ENCODE measurements around the gene PLP2.

The PLP2 gene

DNA sequence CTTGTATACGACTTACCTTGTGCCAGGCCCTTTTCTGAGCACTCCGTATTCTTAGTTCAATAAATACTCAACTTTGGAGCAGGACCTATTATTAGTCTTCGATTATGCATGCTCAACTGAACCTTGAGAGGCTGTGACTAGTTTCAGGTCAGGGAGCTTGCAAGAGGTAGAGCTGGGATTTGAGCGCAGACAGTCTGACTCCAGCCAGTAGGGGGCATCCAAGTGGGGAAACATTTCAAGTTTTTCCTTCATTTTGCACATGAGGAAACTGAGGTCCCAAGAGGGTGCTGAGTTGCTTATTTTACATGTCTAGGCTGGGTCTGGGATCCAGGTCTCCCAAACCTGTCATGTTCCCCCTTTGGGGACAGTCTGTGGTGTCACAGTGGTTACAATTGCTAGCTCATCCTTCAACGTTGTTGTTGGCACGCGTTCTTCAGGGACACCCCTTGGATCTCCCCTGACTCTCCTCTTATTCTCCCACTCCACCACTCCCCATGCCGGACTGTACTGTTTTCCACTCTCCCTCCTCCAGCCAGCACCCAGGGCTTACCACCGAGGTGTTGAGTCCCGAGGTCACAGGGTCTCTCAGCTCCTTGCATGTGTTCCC, 21.1 kb downstream of the PLP2 start:
- no peak overlapping the region for H3K4me2 ChIP-seq (ENCODE audit: low read length)

DNA sequence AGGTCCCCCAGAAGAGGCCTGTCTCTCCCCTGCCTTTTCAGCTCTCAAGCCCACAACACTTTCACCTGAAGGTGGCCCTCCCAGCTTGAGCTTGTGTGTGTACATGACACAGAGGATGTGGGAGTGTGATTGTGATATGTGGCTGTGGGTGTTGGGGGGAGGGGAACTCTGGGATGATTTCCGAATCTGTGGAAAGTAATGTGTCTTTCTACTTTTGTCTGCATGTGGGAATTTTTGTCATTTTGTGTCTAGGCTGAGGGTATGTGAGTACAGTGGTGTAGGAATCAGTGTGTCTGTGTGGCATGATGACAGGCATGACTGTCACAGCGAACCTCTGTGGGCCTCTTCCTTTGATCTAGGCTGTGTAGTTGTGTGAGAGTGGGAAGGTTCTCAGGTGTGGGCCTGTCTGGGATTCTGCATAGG, 21.9 kb downstream of the PLP2 start:
- Histone ChIP-seq H3K27me3 (ENCODE audit: insufficient read depth, low read length) (no peaks in the 10 kb centered on the region), H3K4me2 (ENCODE audit: low read length) (no peak overlapping the region), H4K20me1 (ENCODE audit: insufficient read depth, low read length) (no peaks in the 10 kb centered on the region), H3K4me1 (ENCODE audit: insufficient read depth, low read length, severe bottlenecking) (peaks cover 12% of the 10 kb centered on the region), H3K79me2 (ENCODE audit: insufficient read depth, low read length) (no peaks in the 10 kb centered on the region), H3K9ac (ENCODE audit: low read length) (no peak overlapping the region), H3K9me3 (ENCODE audit: low read length) (no peaks in the 10 kb centered on the region), H3K36me3 (ENCODE audit: insufficient read depth, low read length) (no peaks in the 10 kb centered on the region), H3K4me3 (ENCODE audit: low read depth, low read length, poor library complexity, severe bottlenecking) (no peak overlapping the region), H3F3A (ENCODE audit: insufficient read depth, low read length) (no peaks in the 10 kb centered on the region), H3K9me2 (ENCODE audit: low read depth, low read length) (no peaks in the 10 kb centered on the region), H3K27ac (ENCODE audit: low read depth, low read length, poor library complexity, severe bottlenecking) (no peak overlapping the region), H2AFZ (ENCODE audit: low read length) (no peak overlapping the region)
- TF ChIP-seq, protein P1, sequence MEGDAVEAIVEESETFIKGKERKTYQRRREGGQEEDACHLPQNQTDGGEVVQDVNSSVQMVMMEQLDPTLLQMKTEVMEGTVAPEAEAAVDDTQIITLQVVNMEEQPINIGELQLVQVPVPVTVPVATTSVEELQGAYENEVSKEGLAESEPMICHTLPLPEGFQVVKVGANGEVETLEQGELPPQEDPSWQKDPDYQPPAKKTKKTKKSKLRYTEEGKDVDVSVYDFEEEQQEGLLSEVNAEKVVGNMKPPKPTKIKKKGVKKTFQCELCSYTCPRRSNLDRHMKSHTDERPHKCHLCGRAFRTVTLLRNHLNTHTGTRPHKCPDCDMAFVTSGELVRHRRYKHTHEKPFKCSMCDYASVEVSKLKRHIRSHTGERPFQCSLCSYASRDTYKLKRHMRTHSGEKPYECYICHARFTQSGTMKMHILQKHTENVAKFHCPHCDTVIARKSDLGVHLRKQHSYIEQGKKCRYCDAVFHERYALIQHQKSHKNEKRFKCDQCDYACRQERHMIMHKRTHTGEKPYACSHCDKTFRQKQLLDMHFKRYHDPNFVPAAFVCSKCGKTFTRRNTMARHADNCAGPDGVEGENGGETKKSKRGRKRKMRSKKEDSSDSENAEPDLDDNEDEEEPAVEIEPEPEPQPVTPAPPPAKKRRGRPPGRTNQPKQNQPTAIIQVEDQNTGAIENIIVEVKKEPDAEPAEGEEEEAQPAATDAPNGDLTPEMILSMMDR (IDR thresholded peaks at IDR 0.05; ENCODE audit: low read length) = no peak
- TF ChIP-seq EZH2 (IDR thresholded peaks at IDR 0.05; ENCODE audit: borderline replicate concordance, low read length) = no peak

More for the DNA sequence above, 21.1 kb downstream of the PLP2 start:
- Histone ChIP-seq H3K27ac (ENCODE audit: low read depth, low read length, poor library complexity, severe bottlenecking) (no peak overlapping the region), H3K27me3 (ENCODE audit: insufficient read depth, low read length) (no peaks in the 10 kb centered on the region), H3K9ac (ENCODE audit: low read length) (no peak overlapping the region), H3K9me3 (ENCODE audit: low read length) (no peaks in the 10 kb centered on the region), H3K36me3 (ENCODE audit: insufficient read depth, low read length) (no peaks in the 10 kb centered on the region), H3K4me3 (ENCODE audit: low read depth, low read length, poor library complexity, severe bottlenecking) (peak overlapping the region; percentile 78), H3K4me1 (ENCODE audit: insufficient read depth, low read length, severe bottlenecking) (peaks cover 12% of the 10 kb centered on the region), H3F3A (ENCODE audit: insufficient read depth, low read length) (no peaks in the 10 kb centered on the region), H2AFZ (ENCODE audit: low read length) (no peak overlapping the region), H4K20me1 (ENCODE audit: insufficient read depth, low read length) (no peaks in the 10 kb centered on the region), H3K9me2 (ENCODE audit: low read depth, low read length) (no peaks in the 10 kb centered on the region), H3K79me2 (ENCODE audit: insufficient read depth, low read length) (no peaks in the 10 kb centered on the region)
- TF ChIP-seq EZH2 (IDR thresholded peaks at IDR 0.05; ENCODE audit: borderline replicate concordance, low read length) = no peak
- TF ChIP-seq, protein P1 (IDR thresholded peaks at IDR 0.05; ENCODE audit: low read length) = peak; percentile 59

GRCh38 chrX:49197543-49198087, 25.9 kb downstream of the PLP2 start:
- no peak overlapping the region for H3K27ac ChIP-seq (ENCODE audit: low read depth, low read length, poor library complexity, severe bottlenecking)
- TF ChIP-seq EZH2 (IDR thresholded peaks at IDR 0.05; ENCODE audit: borderline replicate concordance, low read length) = no peak
- TF ChIP-seq, protein P1 (IDR thresholded peaks at IDR 0.05; ENCODE audit: low read length) = no peak
- H3K4me3 ChIP-seq (ENCODE audit: low read depth, low read length, poor library complexity, severe bottlenecking) = no peak overlapping the region
- H3K9me3 ChIP-seq (ENCODE audit: low read length) = no peaks in the 10 kb centered on the region
- H3K79me2 ChIP-seq (ENCODE audit: insufficient read depth, low read length) = no peaks in the 10 kb centered on the region
- H3K4me1 ChIP-seq (ENCODE audit: insufficient read depth, low read length, severe bottlenecking) = peaks cover 10% of the 10 kb centered on the region
- H3K9me2 ChIP-seq (ENCODE audit: low read depth, low read length) = no peaks in the 10 kb centered on the region
- H3K4me2 ChIP-seq (ENCODE audit: low read length) = no peak overlapping the region
- no peak overlapping the region for H3K9ac ChIP-seq (ENCODE audit: low read length)
- no peaks in the 10 kb centered on the region for H3K27me3 ChIP-seq (ENCODE audit: insufficient read depth, low read length)
- no peaks in the 10 kb centered on the region for H4K20me1 ChIP-seq (ENCODE audit: insufficient read depth, low read length)
- H2AFZ ChIP-seq (ENCODE audit: low read length) = no peak overlapping the region
- no peaks in the 10 kb centered on the region for H3F3A ChIP-seq (ENCODE audit: insufficient read depth, low read length)
- no peaks in the 10 kb centered on the region for H3K36me3 ChIP-seq (ENCODE audit: insufficient read depth, low read length)

Measured in OCI-LY1 (cell line).